GM23338 (cell line): ENCODE measurements around the gene TMBIM6.
"Not testable (repeated sequence)": the region's sequence is repeated elsewhere in the genome, so short reads cannot be mapped to it uniquely, and the experiment has no call there.

Experiments used
- CREB1 ChIP-seq: fragments of 250-450 bp; sonication (Bioruptor Pico); IDR thresholded peaks from 2 replicates; pipeline ENCODE4 v1.5.0; 2020; ENCODE audit warnings: low read depth, mild to moderate bottlenecking, moderate library complexity
- EZH2 ChIP-seq: fragments of 200-600 bp; sonication (generic); IDR thresholded peaks from one replicate; pipeline ENCODE4 v1.8.0; 2017; ENCODE audit warnings: antibody characterized with exemption, mild to moderate bottlenecking, low read depth; ENCODE audit not compliant: unreplicated experiment
- EZH2phosphoT487 ChIP-seq: fragments of 200-600 bp; sonication (generic); IDR thresholded peaks from one replicate; pipeline ENCODE4 v1.8.1; 2018; ENCODE audit warnings: antibody characterized with exemption; ENCODE audit not compliant: unreplicated experiment
- JUNB ChIP-seq: IDR thresholded peaks from one replicate; pipeline ENCODE4 v1.6.1; 2016; ENCODE audit warnings: antibody characterized with exemption; ENCODE audit not compliant: unreplicated experiment
- NANOG ChIP-seq: IDR thresholded peaks from 2 replicates; pipeline ENCODE4 v1.6.1; 2016; ENCODE audit warnings: antibody characterized with exemption, borderline replicate concordance
- POLR2AphosphoS5 ChIP-seq: IDR thresholded peaks from 2 replicates; pipeline ENCODE4 v1.6.1; 2016; ENCODE audit warnings: antibody characterized with exemption, low read depth
- REST ChIP-seq: IDR thresholded peaks from one replicate; pipeline ENCODE4 v1.6.1; 2018; ENCODE audit warnings: antibody characterized with exemption; ENCODE audit not compliant: unreplicated experiment
- TF ChIP-seq, protein P1 (sequence below), 2 experiments: fragments of 200-600 bp in 1 of 2; sonication (generic) in 1 of 2; conservative IDR thresholded peaks; 2 replicates each; pipeline versions ENCODE4 v1.5.1 to v1.6.1; 2016 to 2017; ENCODE audit warnings: antibody characterized with exemption in 2 of 2, low read depth in 2 of 2, mild to moderate bottlenecking in 2 of 2, moderate library complexity in 1 of 2
- TF ChIP-seq, protein P2 (sequence below): IDR thresholded peaks from 2 replicates; pipeline ENCODE4 v1.6.1; 2016; ENCODE audit warnings: antibody characterized with exemption

DNA sequence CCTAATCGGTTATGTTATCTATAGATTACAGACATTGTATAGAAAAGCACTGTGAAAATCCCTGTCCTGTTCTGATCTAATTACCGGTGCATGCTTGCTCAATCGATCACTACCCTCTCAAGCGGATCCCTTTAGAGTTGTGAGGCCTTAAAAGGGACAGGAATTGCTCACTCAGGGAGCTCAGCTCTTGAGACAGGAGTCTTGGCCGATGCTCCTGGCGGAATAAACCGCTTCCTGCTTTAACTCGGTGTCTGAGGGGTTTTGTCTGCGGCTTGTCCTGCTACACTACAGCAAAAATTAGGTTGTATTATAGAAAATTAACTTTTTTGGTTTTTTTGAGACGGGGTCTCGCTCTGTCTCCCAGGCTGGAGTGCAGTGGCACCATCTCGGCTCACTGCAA is 1.1 kb upstream of the TMBIM6 start:
- TF ChIP-seq POLR2AphosphoS5; CREB1 (CRISPR knock-in tag); EZH2phosphoT487; EZH2; REST; JUNB; NANOG: not testable (repeated sequence)
- TF ChIP-seq, protein P1, sequence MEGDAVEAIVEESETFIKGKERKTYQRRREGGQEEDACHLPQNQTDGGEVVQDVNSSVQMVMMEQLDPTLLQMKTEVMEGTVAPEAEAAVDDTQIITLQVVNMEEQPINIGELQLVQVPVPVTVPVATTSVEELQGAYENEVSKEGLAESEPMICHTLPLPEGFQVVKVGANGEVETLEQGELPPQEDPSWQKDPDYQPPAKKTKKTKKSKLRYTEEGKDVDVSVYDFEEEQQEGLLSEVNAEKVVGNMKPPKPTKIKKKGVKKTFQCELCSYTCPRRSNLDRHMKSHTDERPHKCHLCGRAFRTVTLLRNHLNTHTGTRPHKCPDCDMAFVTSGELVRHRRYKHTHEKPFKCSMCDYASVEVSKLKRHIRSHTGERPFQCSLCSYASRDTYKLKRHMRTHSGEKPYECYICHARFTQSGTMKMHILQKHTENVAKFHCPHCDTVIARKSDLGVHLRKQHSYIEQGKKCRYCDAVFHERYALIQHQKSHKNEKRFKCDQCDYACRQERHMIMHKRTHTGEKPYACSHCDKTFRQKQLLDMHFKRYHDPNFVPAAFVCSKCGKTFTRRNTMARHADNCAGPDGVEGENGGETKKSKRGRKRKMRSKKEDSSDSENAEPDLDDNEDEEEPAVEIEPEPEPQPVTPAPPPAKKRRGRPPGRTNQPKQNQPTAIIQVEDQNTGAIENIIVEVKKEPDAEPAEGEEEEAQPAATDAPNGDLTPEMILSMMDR (conservative IDR thresholded peaks at IDR 0.05; ENCODE audit: low read depth in 2 of 2) = not testable (repeated sequence)
- TF ChIP-seq, protein P2, sequence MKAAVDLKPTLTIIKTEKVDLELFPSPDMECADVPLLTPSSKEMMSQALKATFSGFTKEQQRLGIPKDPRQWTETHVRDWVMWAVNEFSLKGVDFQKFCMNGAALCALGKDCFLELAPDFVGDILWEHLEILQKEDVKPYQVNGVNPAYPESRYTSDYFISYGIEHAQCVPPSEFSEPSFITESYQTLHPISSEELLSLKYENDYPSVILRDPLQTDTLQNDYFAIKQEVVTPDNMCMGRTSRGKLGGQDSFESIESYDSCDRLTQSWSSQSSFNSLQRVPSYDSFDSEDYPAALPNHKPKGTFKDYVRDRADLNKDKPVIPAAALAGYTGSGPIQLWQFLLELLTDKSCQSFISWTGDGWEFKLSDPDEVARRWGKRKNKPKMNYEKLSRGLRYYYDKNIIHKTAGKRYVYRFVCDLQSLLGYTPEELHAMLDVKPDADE = not testable (repeated sequence)
